ENCODE measurements around the gene ZNF438. TPM values are rescaled to one million over a fixed set of nuclear protein-coding genes. Genes with fewer than 3 reads are reported as not detected.

The ZNF438 gene
- total and polyA plus RNA-seq, 4 donors: 7.8 to 19.2 (median 10.2) TPM

GRCh38 chr10:30917789-30918188 lies 113.9 kb downstream of the ZNF438 start:
- no peak for ATAC-seq (ENCODE audit: insufficient read depth, low FRiP score)
- WGBS, 2 donors: 78 to 84% methylated on average over 1 of the region's 1 CpG
- no peaks in the 10 kb centered on the region for H3K27me3 ChIP-seq (ENCODE audit: control insufficient read depth in 3 of 3, insufficient read depth in 3 of 3, low read length in 2 of 3)

GRCh38 chr10:30917067-30917466 lies 114.6 kb downstream of the ZNF438 start:
- WGBS, 2 donors: 78 to 85% methylated on average over 3 of the region's 3 CpGs
- Histone ChIP-seq H3K36me3 (ENCODE audit: control insufficient read depth in 4 of 4, insufficient read depth in 4 of 4, low read length in 4 of 4) (no peaks in the 10 kb centered on the region), H3K27ac (ENCODE audit: low read depth in 1 of 2, low read length in 1 of 2) (no peak overlapping the region), H3K9ac (ENCODE audit: insufficient read depth in 1 of 2, low read length in 2 of 2) (no peak overlapping the region), H3K9me3 (ENCODE audit: control insufficient read depth in 4 of 4, insufficient read depth in 3 of 4, low read length in 3 of 4) (no peaks in the 10 kb centered on the region), H3K4me3 (no peak overlapping the region), H3K27me3 (ENCODE audit: control insufficient read depth in 3 of 3, insufficient read depth in 3 of 3, low read length in 2 of 3) (no peaks in the 10 kb centered on the region), H3K4me1 (ENCODE audit: control insufficient read depth in 5 of 5, insufficient read depth in 5 of 5, low read length in 5 of 5) (peaks cover 0 to 17% (median 0%) of the 10 kb centered on the region in 5 donors)
- no peak for DNase-seq
- no peak for TF ChIP-seq CTCF (IDR thresholded peaks at IDR 0.05; ENCODE audit: control extremely low read depth, extremely low read depth)
- ATAC-seq (ENCODE audit: insufficient read depth, low FRiP score): no peak

More at GRCh38 chr10:30917789-30918188, 113.9 kb downstream of the ZNF438 start:
- no peak for TF ChIP-seq CTCF (IDR thresholded peaks at IDR 0.05; ENCODE audit: control extremely low read depth, extremely low read depth)
- Histone ChIP-seq H3K36me3 (ENCODE audit: control insufficient read depth in 4 of 4, insufficient read depth in 4 of 4, low read length in 4 of 4) (no peaks in the 10 kb centered on the region), H3K9ac (ENCODE audit: insufficient read depth in 1 of 2, low read length in 2 of 2) (no peak overlapping the region), H3K4me1 (ENCODE audit: control insufficient read depth in 5 of 5, insufficient read depth in 5 of 5, low read length in 5 of 5) (peaks cover 0 to 13% (median 0%) of the 10 kb centered on the region in 5 donors), H3K4me3 (no peak overlapping the region), H3K27ac (ENCODE audit: low read depth in 1 of 2, low read length in 1 of 2) (no peak overlapping the region), H3K9me3 (ENCODE audit: control insufficient read depth in 4 of 4, insufficient read depth in 3 of 4, low read length in 3 of 4) (no peaks in the 10 kb centered on the region)
- no peak for DNase-seq

GRCh38 chr10:30915146-30915545 lies 116.5 kb downstream of the ZNF438 start:
- Histone ChIP-seq H3K9ac (ENCODE audit: insufficient read depth in 1 of 2, low read length in 2 of 2) (no peak overlapping the region), H3K36me3 (ENCODE audit: control insufficient read depth in 4 of 4, insufficient read depth in 4 of 4, low read length in 4 of 4) (peaks cover 0 to 2% (median 0%) of the 10 kb centered on the region in 4 donors), H3K9me3 (ENCODE audit: control insufficient read depth in 4 of 4, insufficient read depth in 3 of 4, low read length in 3 of 4) (no peaks in the 10 kb centered on the region), H3K4me3 (no peak overlapping the region), H3K4me1 (ENCODE audit: control insufficient read depth in 5 of 5, insufficient read depth in 5 of 5, low read length in 5 of 5) (peaks cover 0 to 14% (median 0%) of the 10 kb centered on the region in 5 donors), H3K27me3 (ENCODE audit: control insufficient read depth in 3 of 3, insufficient read depth in 3 of 3, low read length in 2 of 3) (no peaks in the 10 kb centered on the region), H3K27ac (ENCODE audit: low read depth in 1 of 2, low read length in 1 of 2) (no peak overlapping the region)
- TF ChIP-seq CTCF (IDR thresholded peaks at IDR 0.05; ENCODE audit: control extremely low read depth, extremely low read depth): no peak
- WGBS, 2 donors: 16 to 49% methylated on average over 1 of the region's 1 CpG
- no peak for ATAC-seq (ENCODE audit: insufficient read depth, low FRiP score)
- DNase-seq: no peak

- H3K9ac ChIP-seq (ENCODE audit: insufficient read depth in 1 of 2, low read length in 2 of 2): no peak overlapping the region
- no peak for TF ChIP-seq CTCF (IDR thresholded peaks at IDR 0.05; ENCODE audit: control extremely low read depth, extremely low read depth)
- no peak overlapping the region for H3K27ac ChIP-seq (ENCODE audit: low read depth in 1 of 2, low read length in 1 of 2)
- ATAC-seq (ENCODE audit: insufficient read depth, low FRiP score) (no peak), DNase-seq (no peak)
- H3K4me3 ChIP-seq: no peak overlapping the region
- no peaks in the 10 kb centered on the region for H3K9me3 ChIP-seq (ENCODE audit: control insufficient read depth in 4 of 4, insufficient read depth in 3 of 4, low read length in 3 of 4)
- H3K4me1 ChIP-seq (ENCODE audit: control insufficient read depth in 5 of 5, insufficient read depth in 5 of 5, low read length in 5 of 5): peaks cover 0 to 17% (median 0%) of the 10 kb centered on the region in 5 donors
- WGBS, 2 donors: 69 to 73% methylated on average over 3 of the region's 3 CpGs
- H3K27me3 ChIP-seq (ENCODE audit: control insufficient read depth in 3 of 3, insufficient read depth in 3 of 3, low read length in 2 of 3): no peaks in the 10 kb centered on the region
- H3K36me3 ChIP-seq (ENCODE audit: control insufficient read depth in 4 of 4, insufficient read depth in 4 of 4, low read length in 4 of 4): peaks cover 0 to 4% (median 2%) of the 10 kb centered on the region in 4 donors
These were observed 120.3 kb downstream of the ZNF438 start for GRCh38 chr10:30911303-30911863.

Measured in lung (tissue), 12 donors.